HepG2 (cell line): ENCODE results near the gene TBX10. TPM values are rescaled to one million over a fixed set of nuclear protein-coding genes. Genes with fewer than 3 reads are reported as not detected.

Experiments used
- CAMTA2 ChIP-seq: sonication (generic); formaldehyde crosslinking; IDR thresholded peaks from 2 replicates; pipeline ENCODE4 v1.4.0; 2020; ENCODE audit warnings: mild to moderate bottlenecking, missing genetic modification reagents, borderline replicate concordance
- EZH2 ChIP-seq: conservative IDR thresholded peaks from 2 replicates; pipeline ENCODE4 v1.6.1; 2012; ENCODE audit warnings: mild to moderate bottlenecking, low read depth, low read length, moderate library complexity
- GTF2F1 ChIP-seq: fragments of 150-350 bp; IDR thresholded peaks from 2 replicates; pipeline ENCODE4 v1.6.1; 2014; ENCODE audit warnings: low read length
- HOXA3 ChIP-seq: sonication (generic); formaldehyde crosslinking; IDR thresholded peaks from 2 replicates; pipeline ENCODE4 v1.5.0; 2020; ENCODE audit warnings: missing genetic modification reagents
- IKZF4 ChIP-seq: sonication (generic); formaldehyde crosslinking; IDR thresholded peaks from 2 replicates; pipeline ENCODE4 v1.5.1; 2020; ENCODE audit warnings: borderline replicate concordance, mild to moderate bottlenecking, low read depth, missing genetic modification reagents; ENCODE audit errors: not compliant biosample characterization
- KLF6 ChIP-seq: IDR thresholded peaks from 2 replicates; pipeline ENCODE4 v1.8.0; 2016; ENCODE audit warnings: missing biosample characterization, missing genetic modification reagents
- MXD4 ChIP-seq: IDR thresholded peaks from 2 replicates; pipeline ENCODE4 v1.6.1; 2016; ENCODE audit warnings: mild to moderate bottlenecking, missing biosample characterization, missing genetic modification reagents
- NONO ChIP-seq, 2 experiments: fragments of 450-650 bp in 1 of 2; sonication (generic) in 1 of 2; formaldehyde crosslinking in 1 of 2; IDR thresholded peaks in 1 of 2; conservative IDR thresholded peaks in 1 of 2; 2 replicates each; pipeline versions ENCODE4 v1.6.1 to v1.8.0; 2017 to 2022; ENCODE audit warnings: mild to moderate bottlenecking in 1 of 2, missing genetic modification reagents in 1 of 2, moderate library complexity in 1 of 2
- PRMT3 ChIP-seq: sonication (generic); formaldehyde crosslinking; IDR thresholded peaks from 2 replicates; pipeline ENCODE4 v1.8.1; 2022; ENCODE audit warnings: low read depth, mild to moderate bottlenecking, moderate library complexity, missing genetic modification reagents, borderline replicate concordance
- PRPF4 ChIP-seq: fragments of 200-400 bp; formaldehyde crosslinking; IDR thresholded peaks from 2 replicates; pipeline ENCODE4 v1.6.1; 2016; ENCODE audit warnings: low read length, low read depth; ENCODE audit not compliant: poor library complexity, severe bottlenecking
- SOX5 ChIP-seq: IDR thresholded peaks from 2 replicates; pipeline ENCODE4 v1.6.1; 2016; ENCODE audit warnings: borderline replicate concordance
- SP5 ChIP-seq: IDR thresholded peaks from 2 replicates; pipeline ENCODE4 v1.6.1; 2016; ENCODE audit warnings: low read depth, borderline replicate concordance
- ZNF274 ChIP-seq: sonication (generic); formaldehyde crosslinking; IDR thresholded peaks from 2 replicates; pipeline ENCODE4 v1.5.1; 2020; ENCODE audit warnings: mild to moderate bottlenecking, missing genetic modification reagents
- ZNF33A ChIP-seq: sonication (generic); formaldehyde crosslinking; IDR thresholded peaks from 2 replicates; pipeline ENCODE4 v1.5.1; 2020; ENCODE audit warnings: missing genetic modification reagents, mild to moderate bottlenecking, moderate library complexity, borderline replicate concordance
- ZNF616 ChIP-seq: sonication (generic); formaldehyde crosslinking; IDR thresholded peaks from 2 replicates; pipeline ENCODE4 v1.5.0; 2020; ENCODE audit warnings: low read depth, mild to moderate bottlenecking, missing genetic modification reagents
- ZNF788 ChIP-seq: sonication (generic); formaldehyde crosslinking; IDR thresholded peaks from 2 replicates; pipeline ENCODE4 v1.5.0; 2020; ENCODE audit warnings: mild to moderate bottlenecking, missing genetic modification reagents, borderline replicate concordance
- polyA plus RNA-seq, 8 experiments: library from polyadenylated mRNA; depleted of rRNA in 3 of 8; stranded (reverse) in 7 of 8; unstranded in 1 of 8; fragments of >200 nt; fragmentation: Illumina TruSeq in 4 of 8; extraction: Trizol in 4 of 8; gene quantifications; 2 replicates each; pipeline versions ENCODE4 v1.2.1 to v1.2.3, GENCODE V29; 2011 to 2016; ENCODE audit warnings: low read depth in 4 of 8, missing spikeins in 1 of 8, mixed read lengths in 1 of 8; ENCODE audit not compliant: insufficient read depth in 1 of 8
- total RNA-seq, 5 experiments: library from RNA; depleted of rRNA; stranded (reverse); fragments of >200 nt; fragmentation: Illumina TruSeq; extraction: Trizol; gene quantifications; 2 replicates each; pipeline ENCODE4 v1.2.3, GENCODE V29; 2016; ENCODE audit warnings: low read depth in 1 of 5
- TF ChIP-seq, protein P1 (sequence below), 2 experiments: IDR thresholded peaks; 2 replicates each; pipeline ENCODE4 v1.6.1; 2011 to 2012; ENCODE audit warnings: low read length in 2 of 2, borderline replicate concordance in 1 of 2, low read depth in 1 of 2, mild to moderate bottlenecking in 1 of 2, moderate library complexity in 1 of 2
- TF ChIP-seq, protein P2 (sequence below): sonication (generic); formaldehyde crosslinking; IDR thresholded peaks from 2 replicates; pipeline ENCODE4 v1.9.0; 2022; ENCODE audit warnings: missing genetic modification reagents, mild to moderate bottlenecking, borderline replicate concordance
- TF ChIP-seq, protein P3 (sequence below): IDR thresholded peaks from 2 replicates; pipeline ENCODE4 v1.6.1; 2016; ENCODE audit warnings: control low read depth
- TF ChIP-seq, protein P4 (sequence below): sonication (generic); formaldehyde crosslinking; IDR thresholded peaks from 2 replicates; pipeline ENCODE4 v1.5.0; 2020; ENCODE audit warnings: missing genetic modification reagents

TBX10 gene
- total and polyA plus RNA-seq, 2 of the 13 experiments (the other 11 are each of a cell fraction or from before 2014, with no cell fraction given) = 0.27 to 1.7 TPM

DNA sequence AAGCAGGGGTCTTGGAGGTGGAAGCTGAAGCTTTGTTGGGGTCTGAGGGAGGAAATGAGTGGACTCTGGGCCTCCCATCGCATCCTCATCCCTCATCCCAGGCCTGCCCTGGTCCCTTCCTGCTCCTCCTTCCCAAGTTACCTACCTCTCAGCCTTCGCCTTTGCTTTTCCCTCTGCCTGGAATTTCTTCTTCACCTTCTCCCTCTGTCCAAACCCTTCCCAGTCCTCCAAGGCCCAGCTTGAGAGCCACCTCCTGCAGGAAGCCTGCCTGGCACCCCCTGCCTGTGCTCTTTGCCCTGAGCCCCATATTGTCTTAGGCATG, 7.7 kb downstream of the TBX10 start (continued):
- TF ChIP-seq, protein P1, sequence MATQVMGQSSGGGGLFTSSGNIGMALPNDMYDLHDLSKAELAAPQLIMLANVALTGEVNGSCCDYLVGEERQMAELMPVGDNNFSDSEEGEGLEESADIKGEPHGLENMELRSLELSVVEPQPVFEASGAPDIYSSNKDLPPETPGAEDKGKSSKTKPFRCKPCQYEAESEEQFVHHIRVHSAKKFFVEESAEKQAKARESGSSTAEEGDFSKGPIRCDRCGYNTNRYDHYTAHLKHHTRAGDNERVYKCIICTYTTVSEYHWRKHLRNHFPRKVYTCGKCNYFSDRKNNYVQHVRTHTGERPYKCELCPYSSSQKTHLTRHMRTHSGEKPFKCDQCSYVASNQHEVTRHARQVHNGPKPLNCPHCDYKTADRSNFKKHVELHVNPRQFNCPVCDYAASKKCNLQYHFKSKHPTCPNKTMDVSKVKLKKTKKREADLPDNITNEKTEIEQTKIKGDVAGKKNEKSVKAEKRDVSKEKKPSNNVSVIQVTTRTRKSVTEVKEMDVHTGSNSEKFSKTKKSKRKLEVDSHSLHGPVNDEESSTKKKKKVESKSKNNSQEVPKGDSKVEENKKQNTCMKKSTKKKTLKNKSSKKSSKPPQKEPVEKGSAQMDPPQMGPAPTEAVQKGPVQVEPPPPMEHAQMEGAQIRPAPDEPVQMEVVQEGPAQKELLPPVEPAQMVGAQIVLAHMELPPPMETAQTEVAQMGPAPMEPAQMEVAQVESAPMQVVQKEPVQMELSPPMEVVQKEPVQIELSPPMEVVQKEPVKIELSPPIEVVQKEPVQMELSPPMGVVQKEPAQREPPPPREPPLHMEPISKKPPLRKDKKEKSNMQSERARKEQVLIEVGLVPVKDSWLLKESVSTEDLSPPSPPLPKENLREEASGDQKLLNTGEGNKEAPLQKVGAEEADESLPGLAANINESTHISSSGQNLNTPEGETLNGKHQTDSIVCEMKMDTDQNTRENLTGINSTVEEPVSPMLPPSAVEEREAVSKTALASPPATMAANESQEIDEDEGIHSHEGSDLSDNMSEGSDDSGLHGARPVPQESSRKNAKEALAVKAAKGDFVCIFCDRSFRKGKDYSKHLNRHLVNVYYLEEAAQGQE (IDR thresholded peaks at IDR 0.05; ENCODE audit: borderline replicate concordance in 1 of 2, low read depth in 1 of 2, low read length in 2 of 2) = no peak
- TF ChIP-seq SOX5 (CRISPR knock-in tag) (peak; percentile 2; the same call in 1 of the 2 replicates), ZNF274 (no peak), PRPF4 (no peak), ZNF33A (CRISPR knock-in tag) (no peak), NONO (IDR thresholded peaks at IDR 0.05) (no peak), NONO (CRISPR knock-in tag; conservative IDR thresholded peaks at IDR 0.05) (peak; percentile 51; the same call in 1 of the 2 replicates), PRMT3 (CRISPR knock-in tag) (no peak), EZH2 (no peak), CAMTA2 (CRISPR knock-in tag) (0 out of 2 replicates have a peak, but pooled peaks have one; percentile 64), HOXA3 (CRISPR knock-in tag) (no peak), MXD4 (CRISPR knock-in tag) (no peak), KLF6 (CRISPR knock-in tag) (no peak), GTF2F1 (no peak), SP5 (CRISPR knock-in tag) (0 out of 2 replicates have a peak, but pooled peaks have one; percentile 1), ZNF788 (CRISPR knock-in tag) (no peak), IKZF4 (no peak), ZNF616 (CRISPR knock-in tag) (no peak)
- TF ChIP-seq, protein P2, sequence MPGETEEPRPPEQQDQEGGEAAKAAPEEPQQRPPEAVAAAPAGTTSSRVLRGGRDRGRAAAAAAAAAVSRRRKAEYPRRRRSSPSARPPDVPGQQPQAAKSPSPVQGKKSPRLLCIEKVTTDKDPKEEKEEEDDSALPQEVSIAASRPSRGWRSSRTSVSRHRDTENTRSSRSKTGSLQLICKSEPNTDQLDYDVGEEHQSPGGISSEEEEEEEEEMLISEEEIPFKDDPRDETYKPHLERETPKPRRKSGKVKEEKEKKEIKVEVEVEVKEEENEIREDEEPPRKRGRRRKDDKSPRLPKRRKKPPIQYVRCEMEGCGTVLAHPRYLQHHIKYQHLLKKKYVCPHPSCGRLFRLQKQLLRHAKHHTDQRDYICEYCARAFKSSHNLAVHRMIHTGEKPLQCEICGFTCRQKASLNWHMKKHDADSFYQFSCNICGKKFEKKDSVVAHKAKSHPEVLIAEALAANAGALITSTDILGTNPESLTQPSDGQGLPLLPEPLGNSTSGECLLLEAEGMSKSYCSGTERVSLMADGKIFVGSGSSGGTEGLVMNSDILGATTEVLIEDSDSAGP (CRISPR knock-in tag) = no peak
- TF ChIP-seq, protein P3, sequence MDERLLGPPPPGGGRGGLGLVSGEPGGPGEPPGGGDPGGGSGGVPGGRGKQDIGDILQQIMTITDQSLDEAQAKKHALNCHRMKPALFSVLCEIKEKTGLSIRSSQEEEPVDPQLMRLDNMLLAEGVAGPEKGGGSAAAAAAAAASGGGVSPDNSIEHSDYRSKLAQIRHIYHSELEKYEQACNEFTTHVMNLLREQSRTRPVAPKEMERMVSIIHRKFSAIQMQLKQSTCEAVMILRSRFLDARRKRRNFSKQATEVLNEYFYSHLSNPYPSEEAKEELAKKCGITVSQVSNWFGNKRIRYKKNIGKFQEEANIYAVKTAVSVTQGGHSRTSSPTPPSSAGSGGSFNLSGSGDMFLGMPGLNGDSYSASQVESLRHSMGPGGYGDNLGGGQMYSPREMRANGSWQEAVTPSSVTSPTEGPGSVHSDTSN (CRISPR knock-in tag) = no peak
- TF ChIP-seq, protein P4, sequence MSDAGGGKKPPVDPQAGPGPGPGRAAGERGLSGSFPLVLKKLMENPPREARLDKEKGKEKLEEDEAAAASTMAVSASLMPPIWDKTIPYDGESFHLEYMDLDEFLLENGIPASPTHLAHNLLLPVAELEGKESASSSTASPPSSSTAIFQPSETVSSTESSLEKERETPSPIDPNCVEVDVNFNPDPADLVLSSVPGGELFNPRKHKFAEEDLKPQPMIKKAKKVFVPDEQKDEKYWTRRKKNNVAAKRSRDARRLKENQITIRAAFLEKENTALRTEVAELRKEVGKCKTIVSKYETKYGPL = no peak
